Epithelial cell of esophagus (primary cell): Measurements from ENCODE around the gene NPTX2.
"Not testable (repeated sequence)": the region's sequence is repeated elsewhere in the genome, so short reads cannot be mapped to it uniquely, and the experiment has no call there.

Source experiments
- DNase-seq: peaks from one replicate; pipeline ENCODE4 v3.0.0; 2010; ENCODE audit warnings: low read depth
- H3K4me3 ChIP-seq: 2 replicates; pipeline ENCODE4 v1.5.1; 2011; ENCODE audit warnings: mild to moderate bottlenecking, low read length, control low read depth
- TF ChIP-seq, protein P1 (sequence below): IDR thresholded peaks from 2 replicates; pipeline ENCODE4 v1.5.1; 2011; ENCODE audit warnings: low read depth, mild to moderate bottlenecking, low read length, control low read depth, inconsistent platforms; ENCODE audit not compliant: insufficient read depth; ENCODE audit errors: missing control alignments

The NPTX2 gene

DNA sequence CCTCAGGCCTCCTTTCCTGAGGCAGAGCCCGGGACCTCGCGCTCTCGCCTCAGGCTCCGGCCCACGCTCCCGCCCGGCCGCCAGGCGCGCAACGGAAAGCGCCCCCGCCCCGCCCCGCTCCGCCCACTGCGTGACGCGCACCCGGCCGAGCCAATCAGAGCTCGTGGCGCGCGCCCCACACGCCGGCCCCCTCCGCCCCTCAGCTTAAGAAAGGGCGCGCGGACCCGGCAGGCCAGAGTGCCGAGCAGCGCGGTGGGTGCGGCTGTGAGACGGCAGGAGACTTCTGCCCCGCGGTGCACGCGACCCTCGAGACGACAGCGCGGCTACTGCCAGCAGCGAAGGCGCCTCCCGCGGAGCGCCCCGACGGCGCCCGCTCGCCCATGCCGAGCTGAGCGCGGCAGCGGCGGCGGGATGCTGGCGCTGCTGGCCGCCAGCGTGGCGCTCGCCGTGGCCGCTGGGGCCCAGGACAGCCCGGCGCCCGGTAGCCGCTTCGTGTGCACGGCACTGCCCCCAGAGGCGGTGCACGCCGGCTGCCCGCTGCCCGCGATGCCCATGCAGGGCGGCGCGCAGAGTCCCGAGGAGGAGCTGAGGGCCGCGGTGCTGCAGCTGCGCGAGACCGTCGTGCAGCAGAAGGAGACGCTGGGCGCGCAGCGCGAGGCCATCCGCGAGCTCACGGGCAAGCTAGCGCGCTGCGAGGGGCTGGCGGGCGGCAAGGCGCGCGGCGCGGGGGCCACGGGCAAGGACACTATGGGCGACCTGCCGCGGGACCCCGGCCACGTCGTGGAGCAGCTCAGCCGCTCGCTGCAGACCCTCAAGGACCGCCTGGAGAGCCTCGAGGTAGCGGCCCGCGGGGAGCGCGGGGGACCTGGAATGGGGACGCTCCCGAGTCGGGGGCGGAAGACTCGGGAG is at the start of gene NPTX2:
NPTX2 (plus strand) TSS at position 235 of the 909 bp plus-strand sequence; CDS start at position 412, 177 bp downstream.
- H3K4me3 ChIP-seq: no peak within 1 kb of the TSS
- DNase-seq: no peak

DNA sequence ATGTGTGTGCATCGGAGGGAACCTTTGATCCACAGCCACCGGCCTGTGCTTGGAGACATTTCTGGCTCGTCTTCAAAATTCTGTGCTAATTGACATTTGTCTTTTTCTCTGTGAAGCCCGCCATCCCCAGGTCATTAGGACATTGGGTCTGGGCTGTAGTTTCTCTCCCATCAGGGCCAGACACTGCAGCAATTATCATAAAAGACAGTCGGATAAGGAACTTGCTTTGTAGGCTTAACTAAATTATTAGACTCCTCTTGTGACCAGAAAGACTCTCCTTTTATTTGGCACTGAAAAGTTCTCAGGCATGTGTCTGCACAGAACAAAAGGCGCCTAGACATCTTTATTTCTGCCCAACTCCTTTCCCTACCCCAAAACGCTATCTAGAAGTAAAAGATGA is 49.1 kb upstream of the NPTX2 start:
- no peak overlapping the region for H3K4me3 ChIP-seq
- DNase-seq: no peak
- TF ChIP-seq, protein P1, sequence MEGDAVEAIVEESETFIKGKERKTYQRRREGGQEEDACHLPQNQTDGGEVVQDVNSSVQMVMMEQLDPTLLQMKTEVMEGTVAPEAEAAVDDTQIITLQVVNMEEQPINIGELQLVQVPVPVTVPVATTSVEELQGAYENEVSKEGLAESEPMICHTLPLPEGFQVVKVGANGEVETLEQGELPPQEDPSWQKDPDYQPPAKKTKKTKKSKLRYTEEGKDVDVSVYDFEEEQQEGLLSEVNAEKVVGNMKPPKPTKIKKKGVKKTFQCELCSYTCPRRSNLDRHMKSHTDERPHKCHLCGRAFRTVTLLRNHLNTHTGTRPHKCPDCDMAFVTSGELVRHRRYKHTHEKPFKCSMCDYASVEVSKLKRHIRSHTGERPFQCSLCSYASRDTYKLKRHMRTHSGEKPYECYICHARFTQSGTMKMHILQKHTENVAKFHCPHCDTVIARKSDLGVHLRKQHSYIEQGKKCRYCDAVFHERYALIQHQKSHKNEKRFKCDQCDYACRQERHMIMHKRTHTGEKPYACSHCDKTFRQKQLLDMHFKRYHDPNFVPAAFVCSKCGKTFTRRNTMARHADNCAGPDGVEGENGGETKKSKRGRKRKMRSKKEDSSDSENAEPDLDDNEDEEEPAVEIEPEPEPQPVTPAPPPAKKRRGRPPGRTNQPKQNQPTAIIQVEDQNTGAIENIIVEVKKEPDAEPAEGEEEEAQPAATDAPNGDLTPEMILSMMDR: no peak

More for the DNA sequence above, at the start of gene NPTX2:
- TF ChIP-seq, protein P1: no peak

GRCh38 chr7:98568891-98569290 is 48.2 kb upstream of the NPTX2 start:
- TF ChIP-seq, protein P1: no peak
- DNase-seq: no peak
- H3K4me3 ChIP-seq: no peak overlapping the region

DNA sequence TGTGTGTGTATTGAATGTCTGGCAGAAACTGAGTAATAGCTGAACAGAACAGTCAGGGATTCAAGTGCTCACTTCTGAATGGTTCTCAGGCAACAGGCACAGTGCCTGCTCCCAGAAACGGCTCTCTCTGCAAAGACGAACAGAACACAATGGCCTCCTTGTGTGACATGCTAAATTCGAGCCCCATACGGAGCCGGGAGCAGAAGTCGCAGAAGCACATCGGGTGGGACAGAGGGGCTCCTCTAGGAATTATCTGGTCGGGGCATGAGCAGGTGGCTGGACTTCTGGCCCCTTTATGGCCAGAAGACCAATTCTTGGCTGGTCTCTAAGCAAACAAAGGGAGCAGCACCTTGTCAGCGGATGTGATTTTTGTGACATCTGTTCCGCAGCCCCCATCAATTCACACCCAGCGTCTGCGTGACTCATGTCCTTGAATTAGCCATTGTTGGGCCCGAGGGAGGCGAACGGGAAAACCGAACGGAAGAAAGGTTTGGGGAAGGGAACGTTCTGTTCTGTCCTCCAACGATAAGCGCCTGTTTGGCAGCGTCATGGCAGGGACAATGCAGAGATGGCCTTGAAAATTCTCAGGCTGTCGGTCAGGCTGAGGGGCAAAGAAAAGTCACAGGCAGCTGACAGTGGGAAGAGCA is 47.3 kb upstream of the NPTX2 start:
- no peak overlapping the region for H3K4me3 ChIP-seq
- no peak for DNase-seq
- TF ChIP-seq, protein P1: no peak

GRCh38 chr7:98571006-98571405 is 46.1 kb upstream of the NPTX2 start:
- TF ChIP-seq, protein P1: no peak
- no peak overlapping the region for H3K4me3 ChIP-seq
- no peak for DNase-seq

DNA sequence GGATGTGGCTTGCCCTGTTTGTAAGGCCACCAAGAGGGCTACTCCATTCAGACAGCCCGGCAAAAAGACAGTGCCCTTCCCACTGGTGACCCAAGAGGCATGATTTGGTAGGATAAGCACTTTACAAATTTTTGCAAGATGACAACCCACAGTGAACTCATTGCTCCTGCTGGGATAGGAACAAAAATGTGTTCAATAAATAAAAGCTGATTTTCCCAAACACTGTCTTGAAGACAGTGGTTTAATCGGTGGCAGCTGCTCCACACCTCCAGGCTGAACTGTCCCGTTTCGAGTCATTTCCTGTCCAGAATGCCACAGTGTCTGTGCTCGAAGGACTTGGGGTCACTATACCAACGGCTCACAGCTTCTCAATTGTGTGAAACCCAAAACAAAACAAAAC is 45.1 kb upstream of the NPTX2 start:
- no peak overlapping the region for H3K4me3 ChIP-seq
- TF ChIP-seq, protein P1: no peak
- no peak for DNase-seq

GRCh38 chr7:98572716-98573115 is 44.4 kb upstream of the NPTX2 start:
- DNase-seq, H3K4me3 ChIP-seq: not testable (repeated sequence)
